GM23338 (cell line): ENCODE results near the gene NCLN. TPM values are rescaled to one million over a fixed set of nuclear protein-coding genes. Genes with fewer than 3 reads are reported as not detected.

Experiments used
- ATAC-seq: fragments of 200-7000 bp; cut with Tn5 transposase; 3 replicates; pipeline ENCODE4 v1.9.1; 2020
- DNase-seq: peaks from one replicate; pipeline ENCODE4 v3.0.0-alpha.2; 2015; ENCODE audit warnings: low spot score
- H2AFZ ChIP-seq: fragments of 200-600 bp; sonication (generic); 2 replicates; pipeline ENCODE4 v1.8.0; 2016; ENCODE audit warnings: antibody characterized with exemption, mild to moderate bottlenecking, moderate library complexity
- H3F3A ChIP-seq: fragments of 200-600 bp; sonication (generic); replicated peaks from 2 replicates; pipeline ENCODE4 v1.8.0; 2017; ENCODE audit warnings: antibody characterized with exemption, mixed run types, low read depth
- H3K27ac ChIP-seq: fragments of 200-600 bp; sonication (generic); 2 replicates; pipeline ENCODE4 v1.6.1; 2016; ENCODE audit warnings: low read depth
- H3K27me3 ChIP-seq: fragments of 200-600 bp; sonication (generic); 2 replicates; pipeline ENCODE4 v1.8.0; 2016; ENCODE audit warnings: mild to moderate bottlenecking, mixed run types, moderate library complexity; ENCODE audit not compliant: insufficient read depth
- H3K36me3 ChIP-seq: fragments of 200-600 bp; sonication (generic); 2 replicates; pipeline ENCODE4 v1.8.0; 2016; ENCODE audit warnings: mild to moderate bottlenecking; ENCODE audit not compliant: insufficient read depth
- H3K4me1 ChIP-seq: fragments of 200-600 bp; sonication (generic); 2 replicates; pipeline ENCODE4 v1.8.0; 2016; ENCODE audit warnings: mild to moderate bottlenecking, moderate library complexity; ENCODE audit not compliant: insufficient read depth
- H3K4me2 ChIP-seq: fragments of 200-600 bp; sonication (generic); 2 replicates; pipeline ENCODE4 v1.7.1; 2017; ENCODE audit warnings: mixed run types
- H3K4me3 ChIP-seq: fragments of 200-600 bp; sonication (generic); 2 replicates; pipeline ENCODE4 v1.6.1; 2016; ENCODE audit warnings: mixed run types
- H3K79me2 ChIP-seq: fragments of 200-600 bp; sonication (generic); replicated peaks from 2 replicates; pipeline ENCODE4 v1.8.0; 2017; ENCODE audit warnings: mild to moderate bottlenecking; ENCODE audit not compliant: insufficient read depth
- H3K9me2 ChIP-seq: fragments of 200-600 bp; sonication (generic); 2 replicates; pipeline ENCODE4 v1.8.0; 2017; ENCODE audit not compliant: insufficient read depth
- H4K20me1 ChIP-seq: fragments of 200-600 bp; sonication (generic); replicated peaks from 2 replicates; pipeline ENCODE4 v1.8.0; 2017; ENCODE audit warnings: mild to moderate bottlenecking; ENCODE audit not compliant: insufficient read depth
- H3K27ac Mint-ChIP-seq: 2 replicates; pipeline ENCODE4 v1.8.0; 2020; ENCODE audit warnings: inconsistent platforms, mild to moderate bottlenecking, moderate library complexity, mixed read lengths
- H3K27me3 Mint-ChIP-seq: 3 replicates; pipeline ENCODE4 v1.8.0; 2022; ENCODE audit warnings: low read depth, mild to moderate bottlenecking, moderate library complexity, mixed read lengths, inconsistent platforms; ENCODE audit not compliant: insufficient read depth, poor library complexity
- H3K36me3 Mint-ChIP-seq: 3 replicates; pipeline ENCODE4 v1.8.0; 2021; ENCODE audit warnings: low read depth, mild to moderate bottlenecking, inconsistent platforms, moderate library complexity, mixed read lengths
- H3K4me1 Mint-ChIP-seq: 3 replicates; pipeline ENCODE4 v1.8.0; 2020; ENCODE audit warnings: mild to moderate bottlenecking, inconsistent platforms, mixed read lengths
- H3K4me3 Mint-ChIP-seq: 3 replicates; pipeline ENCODE4 v1.8.0; 2021; ENCODE audit warnings: moderate library complexity, mild to moderate bottlenecking, inconsistent platforms, mixed read lengths
- H3K9me3 Mint-ChIP-seq: 3 replicates; pipeline ENCODE4 v1.8.0; 2020; ENCODE audit warnings: moderate library complexity, mild to moderate bottlenecking, inconsistent platforms, mixed read lengths
- CREB1 ChIP-seq: fragments of 250-450 bp; sonication (Bioruptor Pico); IDR thresholded peaks from 2 replicates; pipeline ENCODE4 v1.5.0; 2020; ENCODE audit warnings: low read depth, mild to moderate bottlenecking, moderate library complexity
- CTCF ChIP-seq, 2 experiments: fragments of 200-600 bp in 1 of 2; sonication (generic) in 1 of 2; conservative IDR thresholded peaks; 2 replicates each; pipeline versions ENCODE4 v1.5.1 to v1.6.1; 2016 to 2017; ENCODE audit warnings: antibody characterized with exemption in 2 of 2, low read depth in 2 of 2, mild to moderate bottlenecking in 2 of 2, moderate library complexity in 1 of 2
- EZH2 ChIP-seq: fragments of 200-600 bp; sonication (generic); IDR thresholded peaks from one replicate; pipeline ENCODE4 v1.8.0; 2017; ENCODE audit warnings: antibody characterized with exemption, mild to moderate bottlenecking, low read depth; ENCODE audit not compliant: unreplicated experiment
- EZH2phosphoT487 ChIP-seq: fragments of 200-600 bp; sonication (generic); IDR thresholded peaks from one replicate; pipeline ENCODE4 v1.8.1; 2018; ENCODE audit warnings: antibody characterized with exemption; ENCODE audit not compliant: unreplicated experiment
- JUNB ChIP-seq: IDR thresholded peaks from one replicate; pipeline ENCODE4 v1.6.1; 2016; ENCODE audit warnings: antibody characterized with exemption; ENCODE audit not compliant: unreplicated experiment
- POLR2AphosphoS5 ChIP-seq: IDR thresholded peaks from 2 replicates; pipeline ENCODE4 v1.6.1; 2016; ENCODE audit warnings: antibody characterized with exemption, low read depth
- ZNF331 ChIP-seq: fragments of 250-450 bp; sonication (Bioruptor Pico); IDR thresholded peaks from 2 replicates; pipeline ENCODE4 v1.5.0; 2020; ENCODE audit warnings: low read depth, mild to moderate bottlenecking, moderate library complexity
- ZNF462 ChIP-seq: fragments of 250-450 bp; sonication (Bioruptor Pico); IDR thresholded peaks from 2 replicates; pipeline ENCODE4 v1.5.0; 2020; ENCODE audit warnings: mild to moderate bottlenecking, moderate library complexity
- polyA plus RNA-seq: library from polyadenylated mRNA; unstranded; fragments of >200 nt; fragmentation: Nextera tagmentation; extraction: Ambion mirVana; gene quantifications from 2 replicates; pipeline ENCODE4 v1.2.1, GENCODE V29; 2016
- total RNA-seq: library from RNA; depleted of rRNA; stranded (reverse); fragments of >200 nt; shearing (Covaris generic); gene quantifications from 2 replicates; pipeline ENCODE4 v1.2.3, GENCODE V29; 2014

NCLN gene
- total and polyA plus RNA-seq, 2 experiments from 2014 or later: 85.6 to 125 TPM

GRCh38 chr19:3213159-3213558 is 27.4 kb downstream of the NCLN start (continued):
- TF ChIP-seq ZNF462 (CRISPR knock-in tag): no peak
- no peak for TF ChIP-seq EZH2phosphoT487

GRCh38 chr19:3216874-3217273 is 31.1 kb downstream of the NCLN start:
- Histone ChIP-seq H4K20me1 (no peaks in the 10 kb centered on the region; the same call in 1 of the 2 replicates), H3K27me3 (no peaks in the 10 kb centered on the region), H3K27ac (no peak overlapping the region), H3K4me3 (no peak overlapping the region), H3K9me2 (no peaks in the 10 kb centered on the region), H3K79me2 (no peaks in the 10 kb centered on the region), H3F3A (no peaks in the 10 kb centered on the region), H2AFZ (no peak overlapping the region), H3K4me2 (no peak overlapping the region), H3K4me1 (no peaks in the 10 kb centered on the region), H3K36me3 (no peaks in the 10 kb centered on the region)
- Mint-ChIP-seq H3K27me3 (peaks cover 3% of the 10 kb centered on the region), H3K36me3 (peaks cover 5% of the 10 kb centered on the region; the same call in 1 of the 3 replicates), H3K4me3 (no peak overlapping the region), H3K27ac (no peak overlapping the region), H3K9me3 (no peaks in the 10 kb centered on the region), H3K4me1 (no peaks in the 10 kb centered on the region)
- no peak for ATAC-seq
- DNase-seq: no peak
- TF ChIP-seq POLR2AphosphoS5: no peak
- no peak for TF ChIP-seq CTCF (conservative IDR thresholded peaks at IDR 0.05; ENCODE audit: low read depth in 2 of 2)
- no peak for TF ChIP-seq JUNB
- TF ChIP-seq EZH2phosphoT487: no peak
- TF ChIP-seq ZNF331 (CRISPR knock-in tag): no peak
- no peak for TF ChIP-seq ZNF462 (CRISPR knock-in tag)
- TF ChIP-seq CREB1 (CRISPR knock-in tag): no peak
- no peak for TF ChIP-seq EZH2
